ENCODE measurements around the gene POMGNT1. TPM values are rescaled to one million over a fixed set of nuclear protein-coding genes. Genes with fewer than 3 reads are reported as not detected.

The POMGNT1 gene
- total RNA-seq, 1 donor from 2014 or later, result 33.4 TPM

DNA sequence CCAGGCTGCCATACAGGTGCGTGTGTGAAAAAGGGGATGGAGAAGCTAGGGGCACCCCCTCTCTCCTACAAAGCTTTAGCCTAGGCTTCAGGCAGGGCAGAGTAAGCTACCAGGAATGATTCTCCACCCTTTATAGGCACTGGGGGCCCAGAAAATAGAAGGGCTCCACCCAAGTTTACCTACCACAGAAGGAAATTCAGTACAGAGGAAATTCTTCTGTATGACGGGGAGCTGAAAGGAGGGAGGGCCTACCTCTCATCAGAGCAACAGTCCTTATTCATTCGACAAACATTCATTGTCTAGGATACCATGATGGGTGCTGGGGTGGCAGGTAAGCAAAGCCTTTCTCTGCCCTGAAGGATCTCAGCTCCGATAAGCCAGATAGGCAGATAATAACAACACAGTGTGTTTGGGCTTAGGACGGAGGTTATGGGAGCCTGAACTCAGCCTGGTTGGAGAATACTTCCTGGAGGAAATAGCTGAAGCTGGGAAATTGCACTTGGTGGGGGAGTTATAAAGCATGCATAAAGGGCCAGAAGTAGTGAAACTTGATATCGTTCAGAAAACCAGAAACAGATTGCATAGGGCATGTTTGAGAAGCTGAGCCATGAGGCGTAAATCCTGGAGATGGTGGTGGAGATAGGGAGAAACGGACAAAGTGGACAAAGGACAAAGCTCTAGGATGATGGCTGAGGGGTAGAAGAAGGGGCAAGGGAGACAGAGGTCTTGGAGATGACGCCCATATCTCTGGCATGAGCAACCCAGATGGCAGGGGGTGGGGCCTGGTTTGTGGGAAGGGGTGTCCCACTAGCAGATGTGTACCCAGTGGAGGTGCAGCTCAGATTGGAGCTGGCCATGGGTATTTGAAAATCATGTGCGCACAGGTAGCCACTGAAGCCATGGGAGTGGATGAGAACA is 16.6 kb downstream of the POMGNT1 start:
- no peak for DNase-seq

DNA sequence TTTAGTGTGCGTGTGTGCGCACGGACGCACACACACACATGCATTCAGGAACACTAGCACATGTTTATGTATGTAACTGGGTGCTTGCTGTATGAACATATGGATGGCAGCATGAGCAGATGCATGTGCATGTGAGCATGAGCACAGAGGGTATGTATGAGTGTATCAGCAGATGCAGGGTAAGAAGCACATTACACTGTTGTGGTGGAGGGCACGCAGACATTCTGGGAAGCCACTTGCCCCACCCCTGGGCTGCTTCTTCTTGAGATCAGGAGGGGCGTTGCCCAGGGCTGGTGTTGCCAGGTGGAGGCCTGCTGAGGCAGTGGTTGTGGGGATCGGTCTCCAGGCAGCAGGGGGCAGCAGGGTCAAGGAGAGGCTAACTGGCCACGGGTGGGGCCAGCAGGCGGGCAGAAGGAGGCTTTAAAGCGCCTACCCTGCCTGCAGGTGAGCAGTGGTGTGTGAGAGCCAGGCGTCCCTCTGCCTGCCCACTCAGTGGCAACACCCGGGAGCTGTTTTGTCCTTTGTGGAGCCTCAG is 18.1 kb downstream of the POMGNT1 start:
- no peak for DNase-seq

DNA sequence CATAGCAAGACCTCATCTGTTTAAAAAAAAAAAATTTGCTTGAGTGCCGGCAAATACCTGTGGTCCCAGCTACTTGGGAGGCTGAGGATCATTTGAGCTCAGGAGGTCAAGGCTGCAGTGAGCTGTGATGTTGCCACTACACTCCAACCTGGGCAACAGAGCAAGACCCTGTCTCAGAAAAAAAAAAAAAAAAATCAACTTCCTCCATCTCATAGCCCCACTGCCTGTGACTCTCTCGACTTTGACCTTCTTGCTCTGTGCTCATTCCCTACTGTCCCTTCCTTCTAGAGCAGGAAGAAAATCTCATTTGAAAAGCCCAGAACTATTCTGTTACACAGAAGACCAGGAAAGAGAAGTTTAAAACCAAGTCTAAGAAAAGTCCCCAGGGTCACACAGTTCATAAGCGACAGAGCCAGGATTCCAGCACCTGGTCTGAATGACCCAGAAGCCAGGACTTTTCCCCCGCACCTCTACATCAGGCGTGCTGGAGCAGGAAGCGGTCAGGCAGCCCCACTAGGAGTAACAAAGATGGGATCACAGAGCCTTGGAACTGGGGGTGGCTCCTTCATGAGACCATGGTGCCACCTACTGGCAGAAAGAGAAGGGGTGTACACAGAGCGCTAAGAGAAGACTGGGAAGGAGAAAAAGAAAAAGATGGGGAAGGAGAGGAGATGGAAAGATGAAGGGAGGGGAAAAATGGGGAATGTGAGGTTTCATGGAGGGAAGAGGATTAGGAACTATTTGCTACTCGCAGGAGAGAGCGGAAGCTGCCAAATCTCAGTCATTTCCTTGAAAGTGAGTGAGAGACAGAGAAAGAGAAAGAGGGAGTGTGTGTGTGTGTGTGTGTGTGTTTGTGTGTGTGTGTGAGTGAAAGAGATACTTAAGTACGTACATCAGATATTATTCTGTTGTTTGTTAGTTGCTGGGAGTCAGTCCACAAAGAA is 18.8 kb downstream of the POMGNT1 start:
- peak; percentile 74 for DNase-seq

GRCh38 chr1:46176211-46176865 is 21.9 kb downstream of the POMGNT1 start, which contains the start of gene P3R3URF:
TSS of gene P3R3URF (minus strand) at chr1:46176488. CDS start at chr1:46176471, 17 bp downstream.
- DNase-seq, result no peak

- peak; percentile 35 for DNase-seq
Observed at GRCh38 chr1:46175243-46175642, 23.0 kb downstream of the POMGNT1 start.

DNA sequence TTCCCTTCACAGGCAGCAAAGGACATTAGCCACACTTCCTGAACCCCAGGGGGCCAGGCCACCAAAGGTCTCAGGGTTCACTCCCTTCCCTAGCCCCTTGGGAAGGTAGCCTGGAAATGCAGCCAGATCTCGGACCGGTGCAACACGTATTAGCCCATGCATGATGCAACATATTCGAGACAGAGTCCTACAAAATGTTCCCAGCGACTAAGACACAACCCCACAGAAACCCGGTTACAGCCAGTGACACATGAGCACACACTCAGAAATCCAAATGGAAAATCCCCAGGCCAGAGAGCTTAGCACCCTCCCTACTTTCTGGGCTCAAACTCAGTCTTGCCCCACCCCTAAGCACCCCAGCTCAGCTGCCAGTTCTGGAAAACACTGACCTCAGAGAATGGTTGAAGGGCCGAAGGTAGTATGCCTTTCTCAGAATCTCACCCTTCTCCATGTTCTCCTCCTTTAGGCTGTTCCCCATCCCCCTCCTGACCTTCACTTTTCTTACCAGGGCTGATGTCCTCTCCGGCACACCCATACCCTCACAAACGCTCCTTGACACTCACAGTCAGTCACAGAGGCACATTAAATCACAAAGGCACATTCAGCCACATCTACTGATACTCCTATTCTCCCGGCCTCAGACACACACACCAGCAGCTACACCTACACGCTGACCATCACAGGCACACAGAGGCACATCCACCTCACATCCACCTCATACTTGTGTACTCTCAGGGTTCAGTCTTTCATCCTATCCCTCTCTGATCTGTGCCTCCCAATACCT is 23.6 kb downstream of the POMGNT1 start, which contains the start of gene TSPAN1:
Gene TSPAN1, plus strand, starts transcription at position 640 of the 784 bp plus-strand sequence. CDS start 6,021 bp downstream, outside the sequence.
- DNase-seq, result peak; percentile 54

- peak; percentile 15 for DNase-seq
Observed at GRCh38 chr1:46173361-46173856, 24.8 kb downstream of the POMGNT1 start.

DNA sequence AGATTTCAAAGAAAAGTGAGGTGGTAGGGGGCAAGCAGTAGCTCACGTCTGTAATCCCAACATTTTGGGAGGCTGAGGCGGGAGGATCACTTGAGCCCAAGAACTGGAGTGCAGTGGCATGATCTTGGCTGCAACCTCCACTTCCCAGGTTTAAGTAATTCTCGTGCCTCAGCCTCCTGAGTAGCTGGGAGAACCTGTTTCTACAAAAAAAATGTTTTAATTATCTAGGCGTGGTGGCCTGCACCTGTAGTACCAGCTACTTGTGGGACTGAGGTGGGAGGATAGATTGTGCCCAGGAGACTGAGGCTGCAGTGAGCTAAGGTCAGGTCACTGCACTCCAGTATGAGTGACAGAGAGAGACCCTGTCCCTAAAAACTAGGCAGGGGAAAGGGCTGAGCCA is 25.9 kb downstream of the POMGNT1 start:
- DNase-seq, result no peak

DNA sequence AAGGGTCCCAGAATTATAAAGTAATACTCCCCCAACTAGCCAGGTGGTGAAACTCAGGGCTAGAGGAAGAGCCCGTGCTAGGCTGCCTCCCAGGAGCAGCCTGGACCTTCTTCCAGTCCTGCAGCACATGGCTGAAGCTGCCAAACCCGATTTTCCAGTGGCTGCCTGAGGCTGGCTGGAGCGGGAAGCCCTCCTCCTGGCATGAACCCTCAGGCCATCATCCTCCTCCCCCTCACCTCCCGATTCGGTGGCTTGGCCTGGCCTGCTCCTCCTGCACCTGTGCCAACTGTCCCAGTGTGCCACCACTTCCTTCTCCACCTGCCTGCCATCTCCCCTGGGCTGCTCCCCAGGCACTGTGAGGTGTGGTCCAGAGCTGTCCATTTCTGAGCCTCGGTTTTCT is 26.4 kb downstream of the POMGNT1 start:
- no peak for DNase-seq

DNA sequence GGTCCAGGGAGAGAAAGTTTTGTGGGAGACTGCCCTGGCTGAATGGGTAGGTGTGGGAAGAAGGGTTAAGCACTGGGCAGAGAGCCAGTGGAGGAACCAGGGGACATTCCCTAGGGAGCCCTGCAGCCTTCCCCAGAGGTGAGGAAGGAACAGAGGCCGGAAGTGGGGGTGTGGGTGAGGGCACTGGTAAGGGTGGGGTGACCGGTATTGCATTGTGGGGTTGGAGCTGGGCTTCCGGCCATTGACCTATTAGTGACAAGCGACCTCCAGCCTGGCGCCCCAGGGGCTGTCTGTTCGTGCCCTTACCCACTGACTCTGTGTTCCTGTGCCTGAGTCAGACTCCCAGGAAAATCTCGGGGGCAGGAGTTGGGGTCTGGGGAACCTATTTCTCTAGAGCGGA is 26.9 kb downstream of the POMGNT1 start:
- no peak for DNase-seq

- no peak for DNase-seq
Observed at GRCh38 chr1:46169811-46170454, 28.3 kb downstream of the POMGNT1 start.

DNA sequence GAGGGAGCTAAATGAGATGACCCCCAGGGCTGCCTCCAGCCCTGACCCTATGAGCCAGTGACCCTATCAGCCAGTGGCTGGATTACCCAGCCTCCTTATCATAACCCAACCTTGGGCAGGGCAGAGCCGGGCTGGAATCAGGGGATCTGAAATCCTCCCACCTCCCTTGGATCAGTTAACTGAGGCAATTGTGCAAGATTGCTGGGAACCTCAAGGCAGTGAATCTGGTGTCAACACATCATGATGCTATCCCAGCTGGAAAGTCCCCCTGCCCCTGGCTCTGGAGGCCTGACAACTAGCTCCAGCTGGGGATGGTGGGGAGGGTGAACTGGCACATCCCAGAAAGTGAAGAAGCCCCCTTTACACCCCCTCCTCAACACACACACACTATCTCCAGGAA is 29.8 kb downstream of the POMGNT1 start:
- no peak for DNase-seq

DNA sequence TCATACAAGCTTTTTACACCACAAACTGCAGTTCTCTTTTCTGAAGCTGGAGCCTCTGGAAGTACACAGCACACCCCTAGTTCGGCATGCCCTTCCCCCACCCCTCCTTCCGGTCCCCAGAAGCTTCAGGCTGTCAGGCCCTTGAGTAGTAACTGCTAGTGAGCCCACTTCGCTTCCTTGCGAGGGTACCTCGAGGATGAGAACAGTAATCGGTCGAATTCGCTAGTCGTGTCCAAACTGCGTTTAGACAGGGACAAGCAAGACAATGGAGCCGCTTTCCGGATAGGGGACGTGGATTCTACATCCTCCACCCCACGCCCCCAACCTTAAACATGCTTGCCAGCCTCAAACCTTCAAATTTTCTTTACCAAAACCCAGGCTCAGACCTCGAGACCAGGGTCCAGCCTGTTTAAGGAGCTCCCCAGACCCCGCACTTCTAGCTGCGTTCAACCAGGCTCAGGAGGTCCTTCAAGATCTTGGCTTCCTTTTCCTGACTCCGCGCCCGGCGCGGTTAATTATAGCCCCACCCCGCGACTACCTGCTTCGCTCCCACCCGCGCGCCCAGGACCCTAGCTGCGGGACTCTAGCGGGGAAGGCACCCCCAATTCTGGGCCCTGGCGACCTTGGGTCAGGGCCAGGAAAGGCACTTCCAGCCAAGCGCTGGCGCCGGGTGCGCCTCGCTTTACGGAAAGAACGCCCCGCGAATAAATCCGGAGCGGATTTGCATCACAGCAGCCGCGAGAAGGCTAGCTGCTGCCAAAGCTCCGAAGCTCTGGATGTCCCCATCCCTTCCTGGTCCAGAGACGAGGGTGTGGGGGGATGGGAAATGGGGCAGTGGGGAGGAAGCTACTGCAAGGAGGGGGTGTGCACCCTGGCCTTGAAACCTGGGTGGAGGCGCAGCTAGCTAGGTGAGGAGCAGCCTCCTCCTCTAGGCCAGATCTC is 31.4 kb downstream of the POMGNT1 start:
- peak; percentile 36 for DNase-seq

DNA sequence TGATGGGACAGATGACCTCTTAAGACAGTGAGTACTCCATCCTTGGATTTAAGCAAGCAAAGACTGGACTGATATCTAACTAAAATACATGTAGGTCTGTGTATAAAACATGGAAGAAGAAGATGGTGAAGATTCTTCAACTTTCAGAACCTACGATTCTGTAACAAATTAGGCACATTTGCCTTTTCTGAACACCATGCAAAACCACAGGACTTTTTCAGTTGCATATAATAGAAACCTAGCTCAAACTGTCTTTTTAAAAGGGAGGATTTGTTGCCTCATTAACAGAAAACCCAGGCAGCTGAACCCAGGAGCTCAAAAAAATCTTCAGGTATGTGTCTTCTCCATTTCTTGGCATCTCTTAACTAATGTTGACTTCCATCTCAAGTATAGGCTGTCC is 38.0 kb downstream of the POMGNT1 start:
- no peak for DNase-seq

DNA sequence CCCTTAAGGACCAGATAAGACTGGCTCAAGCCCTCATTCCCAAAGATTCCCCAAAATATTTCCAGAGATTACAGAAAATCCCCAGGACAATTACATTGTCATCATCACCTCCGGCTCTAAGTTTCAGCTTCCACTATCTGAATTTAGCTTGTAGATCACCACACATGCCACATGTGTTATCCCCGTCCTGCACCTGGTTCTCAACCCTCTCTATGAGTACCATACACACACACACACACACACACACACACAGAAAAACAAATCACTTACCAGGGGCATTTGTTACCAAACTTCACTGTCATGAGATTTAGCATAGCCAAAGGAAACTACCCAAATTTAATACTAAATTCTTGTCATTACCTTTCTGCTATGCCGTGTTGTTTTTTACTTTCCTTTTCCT is 38.7 kb downstream of the POMGNT1 start:
- no peak for DNase-seq

DNA sequence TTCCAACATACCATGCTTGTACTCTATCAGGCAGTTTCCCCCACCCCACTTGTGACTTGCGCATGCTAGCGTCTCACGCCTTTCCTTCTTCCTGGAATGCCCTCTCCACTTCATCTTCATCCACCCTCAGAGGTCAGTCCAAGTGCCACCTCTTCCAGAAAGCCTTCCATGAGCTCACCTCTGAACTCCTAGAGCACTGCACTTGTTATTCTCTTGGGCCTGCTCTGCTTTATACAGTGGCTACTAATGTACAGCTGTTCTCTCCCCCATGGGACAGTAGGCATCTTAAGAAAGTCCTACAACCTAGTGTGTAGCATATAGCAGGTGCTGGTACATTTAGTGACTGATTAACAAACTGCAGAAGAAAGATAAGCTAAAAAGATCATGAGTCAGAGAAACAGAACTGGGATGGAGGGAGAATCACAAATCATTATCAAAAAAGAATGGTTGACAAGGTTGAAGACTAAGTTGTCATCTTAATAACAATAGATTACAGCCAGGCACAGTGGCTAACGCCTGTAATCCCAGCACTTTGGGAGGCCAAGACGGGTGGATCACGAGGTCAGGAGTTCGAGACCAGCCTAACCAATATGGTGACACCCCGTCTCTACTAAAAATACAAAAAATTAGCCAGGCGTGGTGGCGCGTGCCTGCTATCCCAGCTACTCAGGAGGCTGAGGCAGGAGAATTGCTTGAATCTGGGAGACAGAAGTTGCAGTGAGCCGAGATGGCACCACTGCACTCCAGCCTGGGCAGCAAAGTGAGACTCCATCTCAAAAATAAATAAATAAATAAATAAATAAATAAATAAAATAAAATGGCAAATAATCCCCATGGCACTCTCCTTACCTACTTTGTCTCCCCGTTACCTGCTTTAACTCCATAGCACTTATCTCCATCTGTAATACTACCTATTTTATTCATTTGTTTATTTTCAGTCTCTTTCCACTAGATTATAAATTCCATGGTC is 39.6 kb downstream of the POMGNT1 start:
- DNase-seq, result no peak

DNA sequence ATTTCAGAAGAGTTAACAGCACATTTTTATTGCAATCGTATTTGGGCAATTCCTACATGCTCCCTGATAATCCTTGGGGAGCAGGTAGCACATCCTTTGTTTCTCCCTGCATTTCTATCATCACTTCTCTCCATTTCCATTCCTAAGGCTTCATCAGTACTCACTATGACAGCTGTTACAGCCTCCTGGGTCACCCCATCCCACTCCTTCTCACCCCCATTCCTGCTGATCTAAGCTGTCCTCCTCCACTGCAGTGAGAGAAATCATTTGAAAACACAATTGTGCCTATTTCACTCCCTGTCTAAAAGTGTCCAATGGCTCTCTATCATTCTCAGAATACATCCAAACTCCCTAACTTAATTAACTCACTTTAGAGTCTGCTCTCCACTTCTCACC is 40.3 kb downstream of the POMGNT1 start:
- no peak for DNase-seq

- no peak for DNase-seq
Observed at GRCh38 chr1:46153732-46154131, 44.5 kb downstream of the POMGNT1 start.

Data from occipital lobe (tissue), 2 donors.